HepG2 (cell line): ENCODE results near the gene CLRN2. TPM values are rescaled to one million over a fixed set of nuclear protein-coding genes. Genes with fewer than 3 reads are reported as not detected.
A peak's percentile ranks its signal among the peaks of the same experiment; 100 is the strongest.

Experiments
- ARID5B ChIP-seq: IDR thresholded peaks from 2 replicates; pipeline ENCODE4 v1.4.0; 2020; ENCODE audit warnings: mild to moderate bottlenecking, missing genetic modification reagents
- BHLHE40 ChIP-seq: IDR thresholded peaks from 2 replicates; pipeline ENCODE4 v1.6.1; 2011; ENCODE audit warnings: low read length, improper control_type of control experiment
- CEBPB ChIP-seq: IDR thresholded peaks from 2 replicates; pipeline ENCODE4 v1.6.1; 2011; ENCODE audit warnings: low read depth, low read length, improper control_type of control experiment, borderline replicate concordance
- CREB3 ChIP-seq: sonication (generic); formaldehyde crosslinking; IDR thresholded peaks from 2 replicates; pipeline ENCODE4 v1.5.0; 2020; ENCODE audit warnings: missing genetic modification reagents
- EEA1 ChIP-seq: sonication (generic); formaldehyde crosslinking; IDR thresholded peaks from 2 replicates; pipeline ENCODE4 v1.5.1; 2020; ENCODE audit warnings: mild to moderate bottlenecking, missing genetic modification reagents, borderline replicate concordance
- EHMT2 ChIP-seq: fragments of 200-600 bp; sonication (generic); IDR thresholded peaks from 2 replicates; pipeline ENCODE4 v1.7.0; 2017; ENCODE audit warnings: antibody characterized with exemption, low read depth, low read length, borderline replicate concordance
- ELK4 ChIP-seq: sonication (generic); formaldehyde crosslinking; IDR thresholded peaks from 2 replicates; pipeline ENCODE4 v1.9.0; 2021; ENCODE audit warnings: missing genetic modification reagents, borderline replicate concordance
- FLYWCH1 ChIP-seq: sonication (generic); formaldehyde crosslinking; IDR thresholded peaks from 2 replicates; pipeline ENCODE4 v1.8.1; 2023; ENCODE audit warnings: mild to moderate bottlenecking, missing genetic modification reagents
- GATAD1 ChIP-seq: IDR thresholded peaks from 2 replicates; pipeline ENCODE4 v1.6.1; 2016; ENCODE audit warnings: missing genetic modification reagents, missing compliant biosample characterization
- MAF1 ChIP-seq: sonication (generic); formaldehyde crosslinking; IDR thresholded peaks from 2 replicates; pipeline ENCODE4 v1.5.0; 2020; ENCODE audit warnings: missing genetic modification reagents, borderline replicate concordance
- MTF1 ChIP-seq: sonication (generic); formaldehyde crosslinking; IDR thresholded peaks from 2 replicates; pipeline ENCODE4 v1.5.0; 2020; ENCODE audit warnings: missing genetic modification reagents
- MXI1 ChIP-seq: IDR thresholded peaks from 3 replicates; pipeline ENCODE4 v1.6.1; 2012; ENCODE audit warnings: low read depth, low read length, inconsistent platforms, borderline replicate concordance
- NCOA2 ChIP-seq: sonication (generic); formaldehyde crosslinking; IDR thresholded peaks from 2 replicates; pipeline ENCODE4 v1.8.0; 2022; ENCODE audit warnings: inconsistent platforms
- PCBP1 ChIP-seq: fragments of 200-400 bp; formaldehyde crosslinking; IDR thresholded peaks from 2 replicates; pipeline ENCODE4 v1.6.1; 2017; ENCODE audit warnings: mild to moderate bottlenecking, low read depth, low read length, borderline replicate concordance
- PREB ChIP-seq: sonication (generic); formaldehyde crosslinking; IDR thresholded peaks from 2 replicates; pipeline ENCODE4 v1.4.0; 2020; ENCODE audit warnings: missing genetic modification reagents
- SALL1 ChIP-seq: sonication (generic); formaldehyde crosslinking; IDR thresholded peaks from 2 replicates; pipeline ENCODE4 v1.8.0; 2022; ENCODE audit warnings: mild to moderate bottlenecking, missing genetic modification reagents
- SKI ChIP-seq: fragments of 450-650 bp; IDR thresholded peaks from one replicate; pipeline ENCODE4 v1.6.1; 2018; ENCODE audit warnings: mild to moderate bottlenecking; ENCODE audit not compliant: partially characterized antibody
- TGIF2 ChIP-seq: IDR thresholded peaks from 2 replicates; pipeline ENCODE4 v1.6.1; 2016; ENCODE audit warnings: control low read depth, missing compliant biosample characterization
- ZMYM4 ChIP-seq: sonication (generic); formaldehyde crosslinking; IDR thresholded peaks from 2 replicates; pipeline ENCODE4 v1.8.1; 2023; ENCODE audit warnings: mild to moderate bottlenecking, missing genetic modification reagents
- ZNF530 ChIP-seq: sonication (generic); formaldehyde crosslinking; IDR thresholded peaks from 2 replicates; pipeline ENCODE4 v1.5.0; 2020; ENCODE audit warnings: low read depth, mild to moderate bottlenecking, missing genetic modification reagents
- ZNF550 ChIP-seq: sonication (generic); formaldehyde crosslinking; IDR thresholded peaks from 2 replicates; pipeline ENCODE4 v1.4.0; 2020; ENCODE audit warnings: mild to moderate bottlenecking, missing genetic modification reagents, borderline replicate concordance
- ZNF629 ChIP-seq: sonication (generic); formaldehyde crosslinking; conservative IDR thresholded peaks from 2 replicates; pipeline ENCODE4 v1.5.0; 2020; ENCODE audit warnings: missing genetic modification reagents
- ZNF878 ChIP-seq: sonication (generic); formaldehyde crosslinking; IDR thresholded peaks from 2 replicates; pipeline ENCODE4 v1.8.1; 2023; ENCODE audit warnings: mild to moderate bottlenecking, missing genetic modification reagents, moderate library complexity
- polyA plus RNA-seq, 8 experiments: library from polyadenylated mRNA; depleted of rRNA in 3 of 8; stranded (reverse) in 7 of 8; unstranded in 1 of 8; fragments of >200 nt; fragmentation: Illumina TruSeq in 4 of 8; extraction: Trizol in 4 of 8; gene quantifications; 2 replicates each; pipeline versions ENCODE4 v1.2.1 to v1.2.3, GENCODE V29; 2011 to 2016; ENCODE audit warnings: low read depth in 4 of 8, missing spikeins in 1 of 8, mixed read lengths in 1 of 8; ENCODE audit not compliant: insufficient read depth in 1 of 8
- total RNA-seq, 5 experiments: library from RNA; depleted of rRNA; stranded (reverse); fragments of >200 nt; fragmentation: Illumina TruSeq; extraction: Trizol; gene quantifications; 2 replicates each; pipeline ENCODE4 v1.2.3, GENCODE V29; 2016; ENCODE audit warnings: low read depth in 1 of 5

Gene CLRN2
- total and polyA plus RNA-seq, 2 of the 13 experiments (the other 11 are each of a cell fraction or from before 2014, with no cell fraction given): not detected

GRCh38 chr4:17560065-17560673 lies 45.2 kb downstream of the CLRN2 start (continued):
- no peak for TF ChIP-seq MTF1 (CRISPR knock-in tag)
- TF ChIP-seq EHMT2: 0 out of 2 replicates have a peak, but pooled peaks have one; percentile 1
- no peak for TF ChIP-seq BHLHE40
- TF ChIP-seq MAF1 (CRISPR knock-in tag): no peak
- TF ChIP-seq CREB3 (CRISPR knock-in tag): no peak
- peak; percentile 42; the same call in 1 of the 2 replicates for TF ChIP-seq GATAD1
- TF ChIP-seq SALL1 (CRISPR knock-in tag): peak; percentile 77
- TF ChIP-seq CEBPB: peak; percentile 90
- TF ChIP-seq ZNF629: no peak
- 0 out of 2 replicates have a peak, but pooled peaks have one; percentile 7 for TF ChIP-seq TGIF2 (CRISPR knock-in tag)
- TF ChIP-seq ELK4 (CRISPR knock-in tag): no peak
- TF ChIP-seq ZNF530 (CRISPR knock-in tag): no peak
- no peak for TF ChIP-seq FLYWCH1 (CRISPR knock-in tag)
- TF ChIP-seq MXI1: no peak; the same call in 2 of the 3 replicates
- no peak for TF ChIP-seq ZNF550 (CRISPR knock-in tag)
- peak; percentile 66 for TF ChIP-seq ARID5B (CRISPR knock-in tag)
- no peak for TF ChIP-seq PREB (CRISPR knock-in tag)
- TF ChIP-seq ZMYM4 (CRISPR knock-in tag): peak; percentile 64
- no peak for TF ChIP-seq EEA1
- TF ChIP-seq PCBP1: no peak
- TF ChIP-seq NCOA2 (CRISPR knock-in tag): peak; percentile 37; the same call in 1 of the 2 replicates
- TF ChIP-seq SKI: peak; percentile 20
- no peak for TF ChIP-seq ZNF878
